Naive thymus-derived CD4-positive, alpha-beta T cell (primary cell): ENCODE measurements around the gene PEX6. TPM values are rescaled to one million over a fixed set of nuclear protein-coding genes. Genes with fewer than 3 reads are reported as not detected.

Experiments
- ATAC-seq: fragments of 150-1000 bp; cut with Tn5 transposase; 2 replicates; pipeline ENCODE4 v1.10.0; 2021; ENCODE audit warnings: mild to moderate bottlenecking, moderate library complexity
- CTCF ChIA-PET: fragments of 350-600 bp; sonication (Branson Sonifier 250); formaldehyde crosslinking; loops from one replicate; lab custom pipeline; 2021; ENCODE audit warnings: antibody characterized with exemption; lab: Charles Lee
- POLR2A ChIA-PET: fragments of 350-600 bp; sonication (Branson Sonifier 250); formaldehyde crosslinking; loops from one replicate; lab custom pipeline; 2021; ENCODE audit warnings: antibody characterized with exemption, inconsistent platforms; lab: Charles Lee
- DNase-seq, 9 donors: peaks; one replicate each; pipeline versions ENCODE4 v3.0.0 to v3.0.0-alpha.2; 2020 to 2022; ENCODE audit warnings: mixed read lengths in 1 of 9
- H3K27ac ChIP-seq: one replicate; pipeline ENCODE4 v1.7.0; 2013; ENCODE audit warnings: mild to moderate bottlenecking, low read depth, low read length, moderate library complexity
- H3K27me3 ChIP-seq, 2 donors: one replicate each; pipeline ENCODE4 v1.7.0; 2013; ENCODE audit warnings: low read length in 2 of 2, mild to moderate bottlenecking in 2 of 2, moderate library complexity in 2 of 2; ENCODE audit not compliant: control insufficient read depth in 2 of 2, insufficient read depth in 2 of 2
- H3K36me3 ChIP-seq, 3 experiments: 1 replicate in 2 of 3; 2 replicates in 1 of 3; pipeline ENCODE4 v1.7.0; 2013; ENCODE audit warnings: low read length in 3 of 3, mild to moderate bottlenecking in 3 of 3, moderate library complexity in 1 of 3; ENCODE audit not compliant: insufficient read depth in 3 of 3, control insufficient read depth in 2 of 3
- H3K4me1 ChIP-seq, 2 donors: one replicate each; pipeline ENCODE4 v1.7.0; 2013; ENCODE audit warnings: low read length in 2 of 2, mild to moderate bottlenecking in 2 of 2, moderate library complexity in 1 of 2; ENCODE audit not compliant: control insufficient read depth in 2 of 2, insufficient read depth in 2 of 2
- H3K4me3 ChIP-seq: 2 replicates; pipeline ENCODE4 v1.7.0; 2013; ENCODE audit warnings: mild to moderate bottlenecking, low read length
- H3K9me3 ChIP-seq, 3 experiments: 1 replicate in 2 of 3; 2 replicates in 1 of 3; pipeline ENCODE4 v1.7.0; 2013; ENCODE audit warnings: low read length in 3 of 3; ENCODE audit not compliant: control insufficient read depth in 2 of 3
- H3K27ac Mint-ChIP-seq, 9 donors: one replicate each; pipeline ENCODE4 v1.8.0; 2020 to 2022; ENCODE audit warnings: mixed read lengths in 9 of 9, mild to moderate bottlenecking in 8 of 9, moderate library complexity in 5 of 9, inconsistent platforms in 2 of 9
- H3K27me3 Mint-ChIP-seq, 5 donors: one replicate each; pipeline ENCODE4 v1.8.0; 2021 to 2022; ENCODE audit warnings: mixed read lengths in 5 of 5, mild to moderate bottlenecking in 1 of 5
- H3K36me3 Mint-ChIP-seq, 5 donors: one replicate each; pipeline ENCODE4 v1.8.0; 2020 to 2022; ENCODE audit warnings: mixed read lengths in 5 of 5, mild to moderate bottlenecking in 3 of 5, inconsistent platforms in 1 of 5
- H3K4me1 Mint-ChIP-seq, 7 donors: one replicate each; pipeline ENCODE4 v1.8.0; 2020 to 2022; ENCODE audit warnings: mixed read lengths in 7 of 7, mild to moderate bottlenecking in 3 of 7, inconsistent platforms in 1 of 7
- H3K4me3 Mint-ChIP-seq, 10 donors: one replicate each; pipeline ENCODE4 v1.8.0; 2020 to 2022; ENCODE audit warnings: mild to moderate bottlenecking in 10 of 10, mixed read lengths in 10 of 10, moderate library complexity in 6 of 10, inconsistent platforms in 2 of 10
- H3K9me3 Mint-ChIP-seq, 11 donors: one replicate each; pipeline ENCODE4 v1.8.0; 2020 to 2022; ENCODE audit warnings: mixed read lengths in 11 of 11, mild to moderate bottlenecking in 4 of 11, inconsistent platforms in 1 of 11, moderate library complexity in 1 of 11
- intact Hi-C, 2 donors: fragments of 100-400 bp; cut with micrococcal nuclease; formaldehyde crosslinking; loops; one replicate each; pipeline ENCODE4 v1.15.1; 2023
- polyA plus RNA-seq, 2 donors: library from polyadenylated mRNA; unstranded; fragments of 300-500 nt; fragmentation: Illumina TruSeq; gene quantifications; one replicate each; pipeline ENCODE4 v1.2.3, GENCODE V29; 2021
- total RNA-seq, 6 experiments: library from RNA in 5 of 6; stranded (reverse) in 5 of 6; gene quantifications; 1 replicate in 5 of 6; 2 replicates in 1 of 6; pipeline ENCODE4 v1.2.3 and lab custom pipeline; 2021 to 2026

PEX6 gene
- total and polyA plus RNA-seq, 7 experiments from 2014 or later, result 14.1 to 42.3 (median 24.6) TPM

GRCh38 chr6:42973926-42974325 is 5.1 kb downstream of the PEX6 start:
- peaks cover 14 to 34% (median 25%) of the 10 kb centered on the region in 7 donors for H3K4me1 Mint-ChIP-seq
- no peak for ATAC-seq
- intact Hi-C loops, result loop anchor here in 1 of 2 donors (10.0 kb wide), 1 partner anchor 189 kb away; the partner anchor contains the start of gene BICRAL
- peak overlapping the region in 6 of 9 donors; percentile 1 to 67 (median 44) for H3K27ac Mint-ChIP-seq
- H3K27ac ChIP-seq, result no peak overlapping the region
- no peaks in the 10 kb centered on the region for H3K9me3 Mint-ChIP-seq
- peaks cover 12 to 16% of the 10 kb centered on the region in 2 donors for H3K4me1 ChIP-seq
- H3K27me3 Mint-ChIP-seq, result no peaks in the 10 kb centered on the region
- no peak for DNase-seq
- H3K36me3 Mint-ChIP-seq, result peaks cover 0 to 18% (median 5%) of the 10 kb centered on the region in 5 donors
- peak overlapping the region in 1 of 10 donors; percentile 49 for H3K4me3 Mint-ChIP-seq
- ChIA-PET POLR2A (interaction anchor here (0.9 to 1.4 kb wide), 3 partner anchors 10 to 40 kb away, joined by 3 to 4 read pairs (median 3); partner anchors contain the start of genes KLHDC3 and PPP2R5D), CTCF (no interaction called here)
- H3K9me3 ChIP-seq, result no peaks in the 10 kb centered on the region
- H3K36me3 ChIP-seq, result peaks cover 0 to 18% (median 6%) of the 10 kb centered on the region in 3 experiments
- H3K27me3 ChIP-seq, result no peaks in the 10 kb centered on the region
- no peak overlapping the region for H3K4me3 ChIP-seq

- Mint-ChIP-seq H3K27ac (peak overlapping the region in 1 of 9 donors; percentile 19), H3K4me3 (no peak overlapping the region), H3K9me3 (no peaks in the 10 kb centered on the region), H3K27me3 (no peaks in the 10 kb centered on the region), H3K4me1 (peaks cover 10 to 21% (median 13%) of the 10 kb centered on the region in 7 donors), H3K36me3 (peaks cover 0 to 11% (median 6%) of the 10 kb centered on the region in 5 donors)
- CTCF ChIA-PET, result no interaction called here
- Histone ChIP-seq H3K27ac (no peak overlapping the region), H3K4me1 (peaks cover under 1 to 3% of the 10 kb centered on the region in 2 donors), H3K27me3 (no peaks in the 10 kb centered on the region), H3K4me3 (no peak overlapping the region), H3K9me3 (no peaks in the 10 kb centered on the region), H3K36me3 (peaks cover 0 to 36% (median 7%) of the 10 kb centered on the region in 3 experiments)
- ATAC-seq, result no peak
- DNase-seq, result no peak
- POLR2A ChIA-PET, result interaction anchor here (0.8 to 1.8 kb wide), 5 partner anchors 12 to 92 kb away, joined by 3 to 7 read pairs (median 3); partner anchors contain the start of genes CNPY3, KLHDC3, PPP2R5D and RPL7L1
- intact Hi-C loops, result loop anchor here in 1 of 2 donors (10.0 kb wide), 1 partner anchor 187 kb away; the partner anchor contains the start of gene BICRAL
Measured at GRCh38 chr6:42971746-42972327, 7.1 kb downstream of the PEX6 start.

- ChIA-PET CTCF (interaction anchor here (0.7 to 1.4 kb wide), 2 partner anchors 54 to 71 kb away, joined by 3 to 4 read pairs; no protein-coding TSS in a partner anchor), POLR2A (interaction anchor here (0.6 to 1.8 kb wide), 6 partner anchors 13 to 91 kb away, joined by 3 to 7 read pairs (median 3); partner anchors contain the start of genes CNPY3, KLHDC3, PPP2R5D and RPL7L1)
Measured at GRCh38 chr6:42970871-42971612, 7.9 kb downstream of the PEX6 start.

GRCh38 chr6:42969934-42970333 is 9.0 kb downstream of the PEX6 start:
- intact Hi-C loops, result loop anchor here in 1 of 2 donors (10.0 kb wide), 1 partner anchor 185 kb away; the partner anchor contains the start of gene BICRAL
- peaks cover 0 to 54% (median 7%) of the 10 kb centered on the region in 3 experiments for H3K36me3 ChIP-seq
- ATAC-seq, result no peak
- H3K9me3 Mint-ChIP-seq, result no peaks in the 10 kb centered on the region
- H3K4me3 ChIP-seq, result no peak overlapping the region
- no peaks in the 10 kb centered on the region for H3K27me3 ChIP-seq
- no peaks in the 10 kb centered on the region for H3K4me1 ChIP-seq
- POLR2A ChIA-PET, result interaction anchor here (0.6 to 1.1 kb wide), 2 partner anchors 9 to 16 kb away, joined by 4 read pairs; partner anchors contain the start of gene GNMT
- H3K36me3 Mint-ChIP-seq, result peaks cover 0 to 16% (median 4%) of the 10 kb centered on the region in 5 donors
- no peaks in the 10 kb centered on the region for H3K9me3 ChIP-seq
- no peak overlapping the region for H3K27ac ChIP-seq
- peaks cover under 1 to 8% (median 7%) of the 10 kb centered on the region in 7 donors for H3K4me1 Mint-ChIP-seq
- CTCF ChIA-PET, result interaction anchor here (1.4 kb wide), 1 partner anchor 53 kb away, joined by 4 read pairs; no protein-coding TSS in a partner anchor
- DNase-seq, result no peak
- H3K27ac Mint-ChIP-seq, result no peak overlapping the region
- no peak overlapping the region for H3K4me3 Mint-ChIP-seq
- H3K27me3 Mint-ChIP-seq, result no peaks in the 10 kb centered on the region

More at GRCh38 chr6:42970871-42971612, 7.9 kb downstream of the PEX6 start:
- Histone ChIP-seq H3K9me3 (no peaks in the 10 kb centered on the region), H3K4me1 (no peaks in the 10 kb centered on the region), H3K4me3 (no peak overlapping the region), H3K27me3 (no peaks in the 10 kb centered on the region), H3K27ac (no peak overlapping the region), H3K36me3 (peaks cover 0 to 43% (median 7%) of the 10 kb centered on the region in 3 experiments)
- H3K4me1 Mint-ChIP-seq, result peaks cover 5 to 13% (median 8%) of the 10 kb centered on the region in 7 donors
- intact Hi-C loops, result loop anchor here in 1 of 2 donors (10.0 kb wide), 1 partner anchor 186 kb away; the partner anchor contains the start of gene BICRAL
- peak overlapping the region in 3 of 9 donors; percentile 19 to 48 (median 45) for H3K27ac Mint-ChIP-seq
- H3K27me3 Mint-ChIP-seq, result no peaks in the 10 kb centered on the region
- DNase-seq (no peak), ATAC-seq (no peak)
- H3K9me3 Mint-ChIP-seq, result no peaks in the 10 kb centered on the region
- no peak overlapping the region for H3K4me3 Mint-ChIP-seq
- peaks cover 0 to 8% (median 4%) of the 10 kb centered on the region in 5 donors for H3K36me3 Mint-ChIP-seq

- no peaks in the 10 kb centered on the region for H3K27me3 ChIP-seq
- H3K36me3 ChIP-seq, result peaks cover 0 to 59% (median 7%) of the 10 kb centered on the region in 3 experiments
- ChIA-PET POLR2A (interaction anchor here (0.6 to 3.0 kb wide), 3 partner anchors 9 to 16 kb away, joined by 4 to 9 read pairs (median 4); partner anchors contain the start of genes GNMT and PEX6), CTCF (interaction anchor here (1.4 kb wide), 1 partner anchor 53 kb away, joined by 4 read pairs; no protein-coding TSS in a partner anchor)
- no peaks in the 10 kb centered on the region for H3K9me3 Mint-ChIP-seq
- H3K4me3 ChIP-seq, result no peak overlapping the region
- no peaks in the 10 kb centered on the region for H3K9me3 ChIP-seq
- peaks cover 3 to 21% (median 4%) of the 10 kb centered on the region in 5 donors for H3K36me3 Mint-ChIP-seq
- DNase-seq (no peak), ATAC-seq (no peak)
- no peaks in the 10 kb centered on the region for H3K4me1 ChIP-seq
- no peaks in the 10 kb centered on the region for H3K27me3 Mint-ChIP-seq
- peaks cover 0 to 8% (median 7%) of the 10 kb centered on the region in 7 donors for H3K4me1 Mint-ChIP-seq
- intact Hi-C loops, result no loop called here
- H3K27ac Mint-ChIP-seq, result no peak overlapping the region
- H3K27ac ChIP-seq, result no peak overlapping the region
- H3K4me3 Mint-ChIP-seq, result no peak overlapping the region
Measured at GRCh38 chr6:42969431-42969830, 9.6 kb downstream of the PEX6 start.

- ChIA-PET CTCF (interaction anchor here (0.7 kb wide), 1 partner anchor 175 kb away, joined by 3 read pairs; no protein-coding TSS in a partner anchor), POLR2A (interaction anchor here (3.0 kb wide), 1 partner anchor 10 kb away, joined by 9 read pairs; the partner anchor contains the start of gene PEX6)
- no peak for ATAC-seq
- Histone ChIP-seq H3K36me3 (peaks cover 0 to 60% (median 7%) of the 10 kb centered on the region in 3 experiments), H3K4me1 (no peaks in the 10 kb centered on the region), H3K9me3 (no peaks in the 10 kb centered on the region), H3K27me3 (no peaks in the 10 kb centered on the region), H3K4me3 (no peak overlapping the region), H3K27ac (no peak overlapping the region)
- DNase-seq, result no peak
- intact Hi-C loops, result no loop called here
- no peaks in the 10 kb centered on the region for H3K9me3 Mint-ChIP-seq
- H3K27ac Mint-ChIP-seq, result no peak overlapping the region
- H3K4me3 Mint-ChIP-seq, result no peak overlapping the region
- H3K27me3 Mint-ChIP-seq, result no peaks in the 10 kb centered on the region
- H3K4me1 Mint-ChIP-seq, result peaks cover 0 to 7% (median 5%) of the 10 kb centered on the region in 7 donors
- H3K36me3 Mint-ChIP-seq, result peaks cover 3 to 19% (median 4%) of the 10 kb centered on the region in 5 donors
Measured at GRCh38 chr6:42968783-42969182, 10.2 kb downstream of the PEX6 start.
